Activated CD8-positive, alpha-beta memory T cell treated with anti-CD3 and anti-CD28 coated beads, Interleukin-2, amount 50 U/mL, for 48 hours (primary cell): ENCODE data around the gene EFCAB8.
A peak's percentile ranks its signal among the peaks of the same experiment; 100 is the strongest.
"Not testable (repeated sequence)": the region's sequence is repeated elsewhere in the genome, so short reads cannot be mapped to it uniquely, and the experiment has no call there.

Source experiments
- DNase-seq: peaks from one replicate; pipeline ENCODE4 v3.0.0-alpha.2; 2020

EFCAB8 gene

DNA sequence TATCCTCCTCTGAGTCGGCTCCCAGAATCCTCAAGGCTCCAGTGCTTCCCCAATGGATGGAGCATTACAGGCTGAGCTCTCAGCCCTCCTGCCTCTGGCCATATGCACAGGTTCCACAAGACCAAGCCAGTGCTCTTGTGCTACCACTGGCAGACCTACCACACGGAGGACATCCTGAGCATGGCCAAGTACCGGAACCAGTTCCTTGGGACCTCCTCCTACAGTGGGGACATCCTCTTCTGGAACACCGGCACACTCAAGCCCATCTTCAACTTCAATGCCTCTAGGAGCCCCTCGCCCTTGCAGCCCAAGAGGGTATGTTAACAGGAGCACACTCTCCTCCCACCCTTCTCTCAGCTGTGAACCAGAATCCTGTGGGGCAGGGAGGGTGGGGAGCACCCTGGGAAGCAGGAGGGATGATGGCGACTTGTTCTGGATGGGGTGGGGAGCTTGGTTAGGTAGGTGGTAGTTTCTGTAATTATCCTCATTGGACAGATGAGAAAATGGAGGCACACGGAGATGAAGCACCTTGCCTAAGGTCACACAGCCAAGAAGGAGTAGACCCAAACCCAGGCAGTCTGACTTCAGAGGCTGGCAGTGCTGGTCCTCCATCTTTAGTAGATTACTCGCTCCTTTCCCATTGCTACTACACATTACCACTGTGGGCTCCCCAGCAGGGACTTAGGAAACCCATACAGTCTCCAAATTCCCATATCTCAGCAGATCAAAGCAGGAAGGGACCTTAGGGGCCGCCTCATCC is 58.6 kb downstream of the EFCAB8 start:
- DNase-seq: peak; percentile 20

DNA sequence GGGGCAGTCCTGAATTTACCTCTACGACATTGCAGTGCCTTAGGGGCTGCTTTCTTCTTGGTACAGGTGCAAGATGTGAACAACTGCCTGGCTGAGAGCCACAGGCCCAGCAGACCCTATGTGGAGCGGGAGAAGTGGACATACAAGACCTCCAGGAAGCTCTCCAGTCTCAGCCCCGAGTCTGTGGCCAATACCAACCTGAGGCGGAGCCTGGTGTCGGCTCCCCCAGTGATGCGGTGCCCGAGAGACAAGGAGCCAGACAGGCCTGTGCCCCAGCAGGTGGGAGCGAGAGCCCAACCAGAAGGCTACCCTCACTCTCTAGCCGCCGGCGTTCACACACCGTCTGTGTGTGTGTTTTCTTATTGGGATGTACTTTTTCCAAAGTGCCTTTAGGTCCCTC is 59.6 kb downstream of the EFCAB8 start:
- DNase-seq: no peak

GRCh38 chr20:32918751-32919150 is 60.0 kb downstream of the EFCAB8 start:
- peak; percentile 13 for DNase-seq

- DNase-seq: peak; percentile 12
Measured at GRCh38 chr20:32920066-32920465, 61.3 kb downstream of the EFCAB8 start.

- DNase-seq: peak; percentile 12
Measured at GRCh38 chr20:32920530-32921298, 62.0 kb downstream of the EFCAB8 start.

DNA sequence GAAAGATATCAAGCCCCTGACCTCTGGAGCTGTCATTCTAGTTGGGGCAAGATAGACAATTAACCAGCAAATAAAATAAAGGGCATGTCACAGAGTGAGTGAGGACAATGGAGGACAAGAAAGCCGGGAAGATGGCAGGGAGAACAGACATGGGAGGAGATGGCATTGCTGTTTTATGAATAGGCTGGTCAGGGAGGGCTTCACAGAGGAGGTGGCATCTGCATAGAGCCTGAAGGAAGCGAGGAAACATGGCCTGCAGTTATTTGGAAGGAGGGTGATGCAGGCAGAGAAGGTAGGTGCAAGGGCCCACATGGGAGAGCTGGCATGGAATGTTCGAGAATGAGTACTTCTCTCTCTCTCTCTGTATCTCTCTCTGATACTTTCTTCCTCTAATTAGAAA is 63.7 kb downstream of the EFCAB8 start:
- DNase-seq: no peak

DNA sequence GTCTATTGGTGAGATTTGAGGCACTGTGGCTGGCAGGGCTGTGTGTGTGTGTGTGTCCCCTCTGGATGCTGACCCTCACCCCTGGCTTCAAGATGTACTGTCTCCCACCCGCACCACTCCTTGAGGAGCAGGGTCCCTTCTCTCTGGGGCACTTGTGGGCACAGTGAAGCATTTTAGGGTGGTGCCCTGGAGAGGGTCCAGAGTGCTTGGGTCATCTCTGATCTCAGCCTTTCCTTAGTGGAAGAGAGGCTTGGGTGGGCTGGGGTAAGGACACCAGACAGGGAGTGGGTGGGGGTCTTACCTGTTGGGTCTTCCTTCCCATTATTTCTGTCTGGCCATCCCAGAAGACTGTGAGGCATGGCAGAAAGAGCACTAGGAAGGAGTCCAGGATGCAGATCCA is 66.1 kb downstream of the EFCAB8 start:
- DNase-seq: peak; percentile 4

DNA sequence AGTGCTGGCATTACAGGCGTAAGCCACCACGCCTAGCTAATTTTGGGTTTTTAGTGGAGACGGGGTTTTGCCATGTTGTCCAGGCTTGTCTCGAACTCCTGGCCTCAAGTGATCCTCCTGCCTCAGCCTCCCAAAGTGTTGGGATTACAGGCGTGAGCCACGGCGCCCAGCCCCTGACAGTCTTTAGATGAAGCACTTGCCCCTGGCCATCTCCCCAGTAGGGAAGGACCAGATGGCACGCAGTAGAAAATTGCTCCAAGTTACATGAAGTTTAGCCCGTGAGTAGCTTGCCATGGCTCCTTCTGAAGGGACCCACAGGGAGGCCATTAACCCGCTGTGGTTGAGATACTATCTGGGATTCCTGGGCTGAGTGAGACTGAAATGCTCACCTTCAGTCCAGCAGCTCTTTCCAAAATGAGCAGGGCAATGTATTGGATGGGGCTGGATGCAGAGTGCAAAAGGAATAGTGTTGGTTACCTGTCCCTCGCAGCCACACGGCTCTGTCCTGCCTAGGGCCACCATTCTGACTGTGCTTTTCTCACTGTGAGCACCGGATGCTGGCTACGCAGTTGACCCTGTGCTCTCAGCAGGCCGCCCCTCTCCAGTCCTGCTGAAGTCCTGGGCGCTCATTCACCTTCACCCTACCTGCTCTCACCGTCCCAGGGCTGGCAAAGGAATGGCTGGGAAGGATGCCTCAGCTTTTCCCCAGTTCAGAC is 66.9 kb downstream of the EFCAB8 start:
- peak; percentile 46 for DNase-seq

- no peak for DNase-seq
Measured at GRCh38 chr20:32929162-32929561, 70.4 kb downstream of the EFCAB8 start.

DNA sequence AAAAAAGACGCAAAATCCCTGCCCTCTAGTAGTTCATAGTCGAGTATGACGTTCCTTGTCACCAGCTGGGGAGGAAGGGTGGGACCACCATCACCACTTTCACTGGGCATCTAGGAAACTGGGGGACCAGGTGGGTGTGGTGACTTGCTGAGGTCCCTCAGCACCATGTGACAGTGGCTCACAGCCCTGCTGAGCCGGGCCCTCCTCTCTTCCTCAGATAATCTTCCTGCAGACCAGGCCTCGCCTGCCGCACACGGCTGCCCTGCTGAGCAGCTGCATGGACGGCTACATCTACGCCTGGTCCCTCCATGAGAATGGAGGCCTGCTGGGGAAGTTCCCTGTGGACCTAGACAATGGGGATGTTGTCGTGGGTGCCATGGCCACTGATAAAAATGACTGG is 71.5 kb downstream of the EFCAB8 start:
- DNase-seq: no peak

GRCh38 chr20:32930701-32931100 is 72.0 kb downstream of the EFCAB8 start:
- no peak for DNase-seq

GRCh38 chr20:32934580-32934979 is 75.9 kb downstream of the EFCAB8 start:
- no peak for DNase-seq

- DNase-seq: no peak
Measured at GRCh38 chr20:32941155-32941885, 82.6 kb downstream of the EFCAB8 start.

DNA sequence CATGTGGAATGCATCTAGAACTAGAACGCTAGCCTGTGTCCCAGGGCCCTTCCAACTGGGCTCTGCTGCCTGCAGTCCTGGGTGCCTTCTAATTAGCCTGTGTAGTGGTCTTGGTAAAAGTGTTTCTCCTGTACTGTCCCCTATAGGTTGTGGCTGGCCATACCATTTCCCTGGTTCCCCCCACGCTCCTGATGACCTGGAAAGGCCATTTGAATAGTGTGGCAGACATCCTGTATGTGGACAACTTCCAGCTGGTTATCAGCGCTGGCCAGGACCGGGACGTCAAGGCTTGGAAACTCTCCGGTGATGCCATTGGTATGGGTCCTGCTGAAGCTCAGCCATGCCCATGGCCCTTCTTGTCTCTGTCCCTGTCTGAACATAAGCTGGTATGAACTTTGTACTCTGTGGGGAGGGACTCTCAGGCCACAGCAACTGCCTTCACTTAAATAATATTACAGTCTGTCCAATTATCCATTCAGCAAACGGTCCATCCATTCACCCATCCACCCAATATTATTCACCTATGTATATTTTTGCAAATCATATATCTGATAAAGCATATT is 84.8 kb downstream of the EFCAB8 start:
- DNase-seq: peak; percentile 34

- DNase-seq: peak; percentile 48
Measured at GRCh38 chr20:32945710-32946221, 87.0 kb downstream of the EFCAB8 start.

- no peak for DNase-seq
Measured at GRCh38 chr20:32946629-32947028, 87.9 kb downstream of the EFCAB8 start.

DNA sequence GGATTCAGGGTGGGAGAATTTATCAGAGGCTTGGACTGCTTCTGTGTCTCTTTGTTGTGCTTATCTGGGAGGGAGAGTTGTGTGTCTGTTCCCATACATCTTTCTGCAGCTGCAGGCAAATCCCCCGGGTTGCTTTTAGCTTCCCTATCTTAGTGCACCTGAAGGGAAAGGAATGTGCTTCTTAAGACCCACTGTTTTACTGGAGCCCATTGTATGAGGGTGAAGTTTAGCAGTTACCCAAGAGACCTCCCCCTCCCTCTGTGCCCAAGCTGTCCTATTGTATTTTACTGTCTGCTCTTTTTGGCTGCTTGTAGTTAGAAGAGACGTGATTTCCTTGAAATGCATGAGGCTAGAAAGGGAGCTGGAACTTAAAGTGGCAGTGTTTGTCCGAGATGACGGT is 91.8 kb downstream of the EFCAB8 start:
- not testable (repeated sequence) for DNase-seq

GRCh38 chr20:32957459-32957858 is 98.7 kb downstream of the EFCAB8 start:
- DNase-seq: no peak

DNA sequence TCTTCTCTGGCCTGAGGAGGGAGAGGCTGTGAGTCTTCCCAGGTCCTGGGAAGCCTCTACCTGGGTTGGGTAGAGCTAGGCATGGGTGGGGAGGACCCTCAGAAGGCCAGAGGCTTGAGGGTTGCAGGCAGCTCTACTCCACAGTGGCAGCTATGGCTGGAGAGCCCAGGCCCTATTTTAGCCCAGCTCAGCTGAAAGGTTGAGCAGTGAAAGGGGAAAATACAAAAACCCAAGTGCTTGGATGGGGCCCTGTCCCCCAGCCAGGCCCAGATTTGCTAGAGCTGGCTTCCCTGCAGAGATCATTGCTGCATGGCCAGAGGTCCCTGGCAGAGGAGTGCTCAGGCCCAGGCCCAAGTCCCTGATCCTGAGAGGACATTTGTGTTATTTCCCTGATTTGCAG is 99.9 kb downstream of the EFCAB8 start:
- DNase-seq: no peak

GRCh38 chr20:32959351-32960221 is 100.9 kb downstream of the EFCAB8 start:
- DNase-seq: no peak

GRCh38 chr20:32960222-32960518 is 101.4 kb downstream of the EFCAB8 start:
- DNase-seq: no peak
